ENCODE results near the gene SCYGR2. TPM values are rescaled to one million over a fixed set of nuclear protein-coding genes. Genes with fewer than 3 reads are reported as not detected.

SCYGR2 gene
- total and polyA plus RNA-seq, 2 of the 8 experiments (the other 6 are each of a cell fraction or from before 2014, with no cell fraction given) = not detected

- no peak for TF ChIP-seq JUN (IDR thresholded peaks at IDR 0.05; ENCODE audit: low read depth, low read length)
These were observed 1.7 kb upstream of the SCYGR2 start (continued) for GRCh38 chr2:227597036-227597435.
